Thyroid gland (tissue), 4 donors: ENCODE results near the gene LGR6.

Experiments used
- POLR2A ChIP-seq, 2 donors: fragments of 450-650 bp; IDR thresholded peaks; one replicate each; pipeline ENCODE4 v1.6.1; 2017; ENCODE audit warnings: antibody characterized with exemption in 2 of 2, mild to moderate bottlenecking in 2 of 2, moderate library complexity in 1 of 2
- TF ChIP-seq, protein P1 (sequence below), 6 experiments: fragments of 200-600 bp in 3 of 6; fragments of 450-650 bp in 3 of 6; sonication (generic) in 3 of 6; IDR thresholded peaks; one replicate each; pipeline ENCODE4 v1.5.1; 2016 to 2019; ENCODE audit warnings: antibody characterized with exemption in 6 of 6, mild to moderate bottlenecking in 2 of 6, inconsistent platforms in 1 of 6, moderate library complexity in 1 of 6

DNA sequence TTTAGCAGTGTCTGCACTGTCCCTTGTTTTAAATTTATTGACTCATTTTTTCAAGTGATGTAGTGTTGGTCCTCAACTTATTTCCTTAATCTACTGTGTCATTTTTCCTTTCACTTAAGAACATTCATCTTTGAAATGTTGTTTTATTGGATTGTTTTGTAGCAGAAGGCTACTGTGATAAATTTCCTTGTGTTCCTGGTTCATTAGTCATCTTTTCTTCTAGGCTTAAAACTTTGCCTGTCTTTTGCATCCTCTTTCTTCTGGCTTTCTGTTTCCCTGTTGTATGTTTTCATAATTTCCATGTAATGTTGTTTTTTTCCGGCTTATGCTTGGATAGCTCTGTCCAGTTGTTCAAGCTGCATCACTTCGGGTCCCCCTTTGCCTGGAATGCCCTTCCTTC lies 86.2 kb downstream of the LGR6 start:
- TF ChIP-seq POLR2A (IDR thresholded peaks at IDR 0.05): no peak
- TF ChIP-seq, protein P1, sequence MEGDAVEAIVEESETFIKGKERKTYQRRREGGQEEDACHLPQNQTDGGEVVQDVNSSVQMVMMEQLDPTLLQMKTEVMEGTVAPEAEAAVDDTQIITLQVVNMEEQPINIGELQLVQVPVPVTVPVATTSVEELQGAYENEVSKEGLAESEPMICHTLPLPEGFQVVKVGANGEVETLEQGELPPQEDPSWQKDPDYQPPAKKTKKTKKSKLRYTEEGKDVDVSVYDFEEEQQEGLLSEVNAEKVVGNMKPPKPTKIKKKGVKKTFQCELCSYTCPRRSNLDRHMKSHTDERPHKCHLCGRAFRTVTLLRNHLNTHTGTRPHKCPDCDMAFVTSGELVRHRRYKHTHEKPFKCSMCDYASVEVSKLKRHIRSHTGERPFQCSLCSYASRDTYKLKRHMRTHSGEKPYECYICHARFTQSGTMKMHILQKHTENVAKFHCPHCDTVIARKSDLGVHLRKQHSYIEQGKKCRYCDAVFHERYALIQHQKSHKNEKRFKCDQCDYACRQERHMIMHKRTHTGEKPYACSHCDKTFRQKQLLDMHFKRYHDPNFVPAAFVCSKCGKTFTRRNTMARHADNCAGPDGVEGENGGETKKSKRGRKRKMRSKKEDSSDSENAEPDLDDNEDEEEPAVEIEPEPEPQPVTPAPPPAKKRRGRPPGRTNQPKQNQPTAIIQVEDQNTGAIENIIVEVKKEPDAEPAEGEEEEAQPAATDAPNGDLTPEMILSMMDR (IDR thresholded peaks at IDR 0.05): no peak
